ENCODE data around the gene MAP3K7.
A peak's percentile ranks its signal among the peaks of the same experiment; 100 is the strongest.

The MAP3K7 gene

DNA sequence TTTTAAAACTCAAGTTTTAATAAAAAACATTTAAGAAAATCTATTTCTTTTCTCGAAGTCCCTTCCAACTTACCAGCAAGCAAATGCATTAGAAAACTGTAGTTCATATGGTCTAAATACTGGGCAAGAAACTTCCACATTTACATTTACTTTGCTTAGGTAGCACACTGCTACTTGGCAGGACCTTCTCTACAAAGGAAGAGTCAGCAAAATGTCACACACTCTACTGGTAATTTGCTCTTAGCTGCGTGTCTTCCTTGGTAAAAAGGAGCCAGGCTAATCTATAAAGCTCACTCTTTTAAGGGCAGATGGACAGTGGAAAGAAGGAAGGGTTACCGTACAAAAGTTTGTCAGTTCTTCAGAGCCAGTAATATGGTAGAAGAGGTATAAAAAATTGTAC is 45.7 kb downstream of the MAP3K7 start:
- DNase-seq (ENCODE audit: low read depth) = no peak
- TF ChIP-seq, protein P1, sequence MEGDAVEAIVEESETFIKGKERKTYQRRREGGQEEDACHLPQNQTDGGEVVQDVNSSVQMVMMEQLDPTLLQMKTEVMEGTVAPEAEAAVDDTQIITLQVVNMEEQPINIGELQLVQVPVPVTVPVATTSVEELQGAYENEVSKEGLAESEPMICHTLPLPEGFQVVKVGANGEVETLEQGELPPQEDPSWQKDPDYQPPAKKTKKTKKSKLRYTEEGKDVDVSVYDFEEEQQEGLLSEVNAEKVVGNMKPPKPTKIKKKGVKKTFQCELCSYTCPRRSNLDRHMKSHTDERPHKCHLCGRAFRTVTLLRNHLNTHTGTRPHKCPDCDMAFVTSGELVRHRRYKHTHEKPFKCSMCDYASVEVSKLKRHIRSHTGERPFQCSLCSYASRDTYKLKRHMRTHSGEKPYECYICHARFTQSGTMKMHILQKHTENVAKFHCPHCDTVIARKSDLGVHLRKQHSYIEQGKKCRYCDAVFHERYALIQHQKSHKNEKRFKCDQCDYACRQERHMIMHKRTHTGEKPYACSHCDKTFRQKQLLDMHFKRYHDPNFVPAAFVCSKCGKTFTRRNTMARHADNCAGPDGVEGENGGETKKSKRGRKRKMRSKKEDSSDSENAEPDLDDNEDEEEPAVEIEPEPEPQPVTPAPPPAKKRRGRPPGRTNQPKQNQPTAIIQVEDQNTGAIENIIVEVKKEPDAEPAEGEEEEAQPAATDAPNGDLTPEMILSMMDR (IDR thresholded peaks at IDR 0.05; ENCODE audit: insufficient read depth, low read depth, low read length, missing control alignments) = no peak
- no peak overlapping the region for H3K4me3 ChIP-seq (ENCODE audit: low read length)

DNA sequence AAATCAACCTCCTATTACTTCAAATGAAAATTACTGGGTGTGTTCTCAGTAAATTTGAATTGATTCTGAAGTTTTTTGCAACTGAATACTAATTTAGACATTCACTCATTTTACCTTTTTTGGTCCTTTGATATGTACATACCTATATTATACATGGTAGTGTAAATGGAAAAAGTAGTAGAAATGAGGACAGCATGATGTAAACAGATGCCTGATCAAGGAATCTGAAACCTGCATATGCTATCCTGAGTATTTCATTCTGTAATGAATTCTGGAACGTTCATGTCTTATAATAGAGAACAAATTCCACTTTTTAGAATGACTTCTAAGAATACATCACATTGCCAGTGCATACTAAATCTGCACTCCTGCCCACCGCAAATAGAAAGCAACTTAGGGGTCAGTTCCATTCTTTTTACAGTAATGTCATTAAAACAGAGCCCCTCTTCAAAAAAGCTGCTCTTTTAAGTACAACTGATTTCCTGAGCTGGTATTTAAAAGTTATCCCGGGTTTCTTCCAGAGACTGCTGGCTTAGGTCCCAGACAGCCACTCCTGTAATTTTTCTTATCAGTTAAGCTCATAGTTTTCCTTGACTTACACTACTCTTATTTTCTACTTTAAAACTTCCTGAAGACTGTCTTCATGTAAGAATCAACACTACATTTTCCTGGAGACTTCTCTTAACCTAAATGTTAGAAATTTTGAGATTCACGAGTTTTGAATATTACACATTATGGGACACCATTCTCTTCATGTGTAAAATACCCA is 48.4 kb downstream of the MAP3K7 start:
- H3K4me3 ChIP-seq (ENCODE audit: low read length) = no peak overlapping the region
- TF ChIP-seq, protein P1 (IDR thresholded peaks at IDR 0.05; ENCODE audit: insufficient read depth, low read depth, low read length, missing control alignments) = no peak
- DNase-seq (ENCODE audit: low read depth) = no peak

DNA sequence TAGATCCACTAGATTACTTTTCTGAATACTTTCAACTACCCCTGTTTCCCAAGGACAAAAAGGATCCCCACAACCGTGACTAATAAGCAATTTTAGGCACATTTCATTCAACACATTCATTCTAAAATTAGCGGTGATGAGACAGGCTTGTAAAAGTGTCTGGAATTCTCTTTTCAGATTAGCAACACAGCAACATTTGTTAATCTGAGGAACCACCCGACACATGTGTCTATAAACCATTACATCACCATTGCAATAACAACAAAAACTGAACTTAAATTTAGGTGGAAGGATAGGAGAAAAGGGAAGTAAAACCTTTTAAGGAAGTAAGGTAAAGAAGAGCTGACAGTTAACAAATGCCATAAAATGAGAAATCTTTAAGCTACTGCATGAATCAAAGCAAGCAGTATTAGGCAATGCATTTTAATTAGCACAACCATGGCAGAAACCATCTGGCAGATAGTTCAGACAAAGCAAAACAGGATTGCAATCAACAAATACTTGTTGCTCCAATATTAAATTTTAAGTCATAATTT is 49.1 kb downstream of the MAP3K7 start:
- no peak overlapping the region for H3K4me3 ChIP-seq (ENCODE audit: low read length)
- TF ChIP-seq, protein P1 (IDR thresholded peaks at IDR 0.05; ENCODE audit: insufficient read depth, low read depth, low read length, missing control alignments) = no peak
- DNase-seq (ENCODE audit: low read depth) = peak; percentile 2

DNA sequence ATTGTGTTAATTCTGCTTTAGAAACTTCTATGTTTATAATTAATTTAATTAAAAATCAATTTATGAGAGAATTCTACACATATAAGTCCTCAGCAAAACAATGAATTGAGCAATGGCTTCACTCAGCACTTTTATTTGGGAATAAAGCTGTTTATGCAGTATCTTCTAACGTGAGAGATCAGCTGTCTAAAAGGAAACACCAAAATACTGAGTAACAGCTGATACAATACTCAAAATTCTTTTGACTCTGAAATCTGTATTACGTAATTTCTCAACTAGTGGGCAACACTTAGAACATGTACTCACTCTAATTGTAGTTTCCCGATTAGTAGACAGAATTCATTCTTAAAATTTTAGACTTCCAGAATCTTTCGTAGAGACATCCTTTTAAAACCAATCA is 49.8 kb downstream of the MAP3K7 start:
- TF ChIP-seq, protein P1 (IDR thresholded peaks at IDR 0.05; ENCODE audit: insufficient read depth, low read depth, low read length, missing control alignments) = no peak
- no peak overlapping the region for H3K4me3 ChIP-seq (ENCODE audit: low read length)
- DNase-seq (ENCODE audit: low read depth) = peak; percentile 2

DNA sequence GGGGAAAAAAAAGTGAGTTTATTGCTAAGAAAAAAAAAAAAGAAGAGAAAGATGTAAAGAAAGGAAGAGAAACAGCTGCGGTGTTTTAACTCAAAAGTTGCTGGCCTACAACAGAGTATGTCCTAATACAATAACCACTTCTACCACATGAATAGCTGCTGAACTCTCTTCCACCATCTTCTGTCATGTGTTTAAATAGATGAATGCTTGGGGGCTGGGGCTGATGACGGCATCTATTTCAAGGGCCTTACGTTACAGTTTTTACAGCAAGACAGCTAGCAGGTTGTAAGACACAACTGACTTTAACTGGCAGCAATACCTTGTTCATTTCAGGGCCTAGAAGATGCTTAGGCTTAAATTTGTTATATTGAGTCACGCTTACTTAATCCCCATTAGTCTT is 50.4 kb downstream of the MAP3K7 start:
- DNase-seq (ENCODE audit: low read depth) = no peak
- H3K4me3 ChIP-seq (ENCODE audit: low read length) = no peak overlapping the region
- TF ChIP-seq, protein P1 (IDR thresholded peaks at IDR 0.05; ENCODE audit: insufficient read depth, low read depth, low read length, missing control alignments) = no peak

DNA sequence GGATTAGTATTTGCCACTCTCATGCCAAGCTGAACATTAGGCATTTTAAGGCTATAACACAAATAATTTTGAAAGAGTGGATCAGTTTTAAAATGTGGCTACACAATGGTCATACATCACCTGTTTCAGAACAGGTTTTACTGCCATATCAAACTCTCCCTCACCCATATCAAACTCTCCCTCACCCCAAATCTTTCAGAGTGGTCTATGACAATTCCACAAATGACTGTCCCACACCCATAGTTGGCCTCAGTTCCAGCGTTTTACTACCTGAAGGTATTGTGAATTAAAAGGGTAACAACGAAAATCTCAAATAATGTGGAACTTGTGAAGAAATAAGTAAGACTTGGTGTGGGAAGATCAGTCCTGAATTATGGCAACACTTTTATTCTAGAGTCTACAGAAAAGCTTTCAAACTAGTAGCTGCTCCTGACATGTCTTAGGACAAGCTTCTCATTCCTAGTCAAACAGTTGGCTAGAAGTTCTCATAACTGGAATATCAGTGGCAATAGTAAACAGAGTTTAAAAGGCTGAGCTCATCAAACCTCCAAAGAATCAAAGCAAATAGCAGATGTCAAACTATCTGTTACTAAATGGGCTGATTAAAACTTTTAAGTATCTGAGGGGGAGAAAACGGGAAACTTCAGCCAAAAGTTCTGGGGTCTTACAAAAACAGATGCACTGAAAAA is 52.4 kb downstream of the MAP3K7 start:
- TF ChIP-seq, protein P1 (IDR thresholded peaks at IDR 0.05; ENCODE audit: insufficient read depth, low read depth, low read length, missing control alignments) = no peak
- H3K4me3 ChIP-seq (ENCODE audit: low read length) = no peak overlapping the region
- DNase-seq (ENCODE audit: low read depth) = no peak
